ENCODE measurements around the gene MEF2A.

GRCh38 chr15:99536422-99537040 lies 29.3 kb upstream of the MEF2A start:
- TF ChIP-seq CTCF (IDR thresholded peaks at IDR 0.05) (no peak), EZH2 (IDR thresholded peaks at IDR 0.05; ENCODE audit: borderline replicate concordance, insufficient read depth, low read depth, low read length, poor library complexity, severe bottlenecking) (no peak)
